Activated B cell treated with CpG ODN at 0.5 μM for 24 hours (primary cell): ENCODE results near the gene STUM. TPM values are rescaled to one million over a fixed set of nuclear protein-coding genes. Genes with fewer than 3 reads are reported as not detected.

Experiments used
- ATAC-seq: fragments of 200-7000 bp; cut with Tn5 transposase; one replicate; pipeline ENCODE4 v1.10.0; 2021; ENCODE audit warnings: low read depth, mild to moderate bottlenecking, moderate library complexity
- CTCF ChIA-PET: fragments of 350-600 bp; sonication (Branson Sonifier 250); formaldehyde crosslinking; loops from one replicate; lab custom pipeline; 2021; ENCODE audit warnings: antibody characterized with exemption; lab: Charles Lee
- POLR2A ChIA-PET: fragments of 350-600 bp; sonication (Branson Sonifier 250); formaldehyde crosslinking; loops from one replicate; lab custom pipeline; 2021; ENCODE audit warnings: antibody characterized with exemption; lab: Charles Lee
- DNase-seq: peaks from one replicate; pipeline ENCODE4 v3.0.0; 2022
- H3K27ac Mint-ChIP-seq: one replicate; pipeline ENCODE4 v1.8.0; 2020; ENCODE audit warnings: mixed read lengths
- H3K27me3 Mint-ChIP-seq: one replicate; pipeline ENCODE4 v1.8.0; 2021; ENCODE audit warnings: mixed read lengths
- H3K36me3 Mint-ChIP-seq: one replicate; pipeline ENCODE4 v1.8.0; 2021; ENCODE audit warnings: low read depth, mixed read lengths
- H3K4me1 Mint-ChIP-seq: one replicate; pipeline ENCODE4 v1.8.0; 2021; ENCODE audit warnings: mixed read lengths
- H3K4me3 Mint-ChIP-seq: one replicate; pipeline ENCODE4 v1.8.0; 2020; ENCODE audit warnings: mild to moderate bottlenecking, mixed read lengths
- H3K9me3 Mint-ChIP-seq: one replicate; pipeline ENCODE4 v1.8.0; 2020; ENCODE audit warnings: mixed read lengths
- intact Hi-C: fragments of 100-400 bp; cut with micrococcal nuclease; formaldehyde crosslinking; loops from one replicate; pipeline ENCODE4 v1.15.1; 2024
- total RNA-seq: library from RNA; stranded (reverse); gene quantifications from 2 replicates; pipeline ENCODE4 v1.2.3, GENCODE V29; 2022
- TF ChIP-seq, protein P1 (sequence below): fragments of 200-600 bp; IDR thresholded peaks from one replicate; pipeline ENCODE4 v1.8.0; 2022; ENCODE audit warnings: antibody characterized with exemption, mild to moderate bottlenecking

The STUM gene
- total RNA-seq, 1 donor from 2014 or later: 0.33 TPM

DNA sequence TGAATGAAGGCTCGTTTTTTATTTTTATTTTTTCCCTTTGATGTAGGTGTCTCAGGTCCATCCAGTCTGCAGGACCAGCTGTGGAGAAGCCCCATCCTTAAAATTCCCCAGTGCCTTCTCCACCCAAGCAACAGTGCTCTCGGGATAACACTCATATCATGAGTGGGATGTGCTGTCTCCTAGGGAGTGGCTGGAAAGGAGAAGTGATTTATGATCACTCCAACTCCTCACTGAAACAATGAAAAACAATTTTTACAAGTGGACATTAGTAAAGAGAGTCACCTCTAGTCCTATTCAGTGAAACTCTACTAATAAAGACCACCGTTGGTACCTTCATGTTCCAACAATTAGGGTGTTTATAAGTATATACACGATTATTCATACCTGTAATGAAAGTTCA is 3.5 kb downstream of the STUM start:
- Mint-ChIP-seq H3K27ac (no peak overlapping the region), H3K4me3 (no peak overlapping the region), H3K36me3 (no peaks in the 10 kb centered on the region), H3K4me1 (peaks cover 21% of the 10 kb centered on the region), H3K9me3 (no peaks in the 10 kb centered on the region), H3K27me3 (peaks cover 19% of the 10 kb centered on the region)
- POLR2A ChIA-PET: no interaction called here
- DNase-seq (no peak), ATAC-seq (no peak)
- TF ChIP-seq, protein P1, sequence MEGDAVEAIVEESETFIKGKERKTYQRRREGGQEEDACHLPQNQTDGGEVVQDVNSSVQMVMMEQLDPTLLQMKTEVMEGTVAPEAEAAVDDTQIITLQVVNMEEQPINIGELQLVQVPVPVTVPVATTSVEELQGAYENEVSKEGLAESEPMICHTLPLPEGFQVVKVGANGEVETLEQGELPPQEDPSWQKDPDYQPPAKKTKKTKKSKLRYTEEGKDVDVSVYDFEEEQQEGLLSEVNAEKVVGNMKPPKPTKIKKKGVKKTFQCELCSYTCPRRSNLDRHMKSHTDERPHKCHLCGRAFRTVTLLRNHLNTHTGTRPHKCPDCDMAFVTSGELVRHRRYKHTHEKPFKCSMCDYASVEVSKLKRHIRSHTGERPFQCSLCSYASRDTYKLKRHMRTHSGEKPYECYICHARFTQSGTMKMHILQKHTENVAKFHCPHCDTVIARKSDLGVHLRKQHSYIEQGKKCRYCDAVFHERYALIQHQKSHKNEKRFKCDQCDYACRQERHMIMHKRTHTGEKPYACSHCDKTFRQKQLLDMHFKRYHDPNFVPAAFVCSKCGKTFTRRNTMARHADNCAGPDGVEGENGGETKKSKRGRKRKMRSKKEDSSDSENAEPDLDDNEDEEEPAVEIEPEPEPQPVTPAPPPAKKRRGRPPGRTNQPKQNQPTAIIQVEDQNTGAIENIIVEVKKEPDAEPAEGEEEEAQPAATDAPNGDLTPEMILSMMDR: no peak
- CTCF ChIA-PET: interaction anchor here (1.3 kb wide), 1 partner anchor 18 kb away, joined by 3 read pairs; no protein-coding TSS in a partner anchor
- intact Hi-C loops: no loop called here

DNA sequence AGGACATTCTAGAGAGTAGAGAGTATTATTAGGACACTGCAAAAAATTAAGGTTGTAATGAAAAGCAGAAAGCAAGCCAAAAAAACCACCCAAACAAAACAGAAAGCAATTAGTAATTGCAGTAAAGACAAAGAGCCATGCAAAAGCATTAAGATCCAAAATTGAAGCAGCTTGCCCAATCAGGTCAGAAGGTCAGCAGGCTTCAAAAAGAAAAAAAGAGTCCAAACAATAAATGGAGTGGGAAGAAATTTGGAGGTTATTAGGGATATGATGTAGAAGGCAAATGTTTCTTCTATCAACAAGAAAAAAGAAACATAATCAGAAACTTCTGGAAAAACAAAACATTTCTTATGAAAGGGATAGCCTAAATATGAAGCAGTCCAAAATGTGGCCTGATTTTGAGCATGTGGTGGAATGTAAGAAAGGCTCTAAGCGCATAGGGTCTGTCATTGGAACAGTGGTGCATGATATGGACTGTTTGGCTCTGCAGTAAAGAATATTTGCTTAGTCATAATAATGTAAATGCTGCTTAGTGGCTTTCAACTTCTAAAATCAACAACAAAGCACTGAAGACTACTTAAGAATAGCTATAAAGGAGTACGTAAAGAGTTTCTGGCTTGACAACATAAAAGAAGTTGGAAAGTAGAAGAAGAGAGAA is 4.8 kb downstream of the STUM start:
- no peaks in the 10 kb centered on the region for H3K36me3 Mint-ChIP-seq
- ChIA-PET POLR2A (no interaction called here), CTCF (no interaction called here)
- no peak overlapping the region for H3K4me3 Mint-ChIP-seq
- intact Hi-C loops: no loop called here
- peaks cover 19% of the 10 kb centered on the region for H3K27me3 Mint-ChIP-seq
- H3K9me3 Mint-ChIP-seq: no peaks in the 10 kb centered on the region
- no peak overlapping the region for H3K27ac Mint-ChIP-seq
- H3K4me1 Mint-ChIP-seq: peaks cover 15% of the 10 kb centered on the region
- TF ChIP-seq, protein P1: no peak
- ATAC-seq (no peak), DNase-seq (no peak)

DNA sequence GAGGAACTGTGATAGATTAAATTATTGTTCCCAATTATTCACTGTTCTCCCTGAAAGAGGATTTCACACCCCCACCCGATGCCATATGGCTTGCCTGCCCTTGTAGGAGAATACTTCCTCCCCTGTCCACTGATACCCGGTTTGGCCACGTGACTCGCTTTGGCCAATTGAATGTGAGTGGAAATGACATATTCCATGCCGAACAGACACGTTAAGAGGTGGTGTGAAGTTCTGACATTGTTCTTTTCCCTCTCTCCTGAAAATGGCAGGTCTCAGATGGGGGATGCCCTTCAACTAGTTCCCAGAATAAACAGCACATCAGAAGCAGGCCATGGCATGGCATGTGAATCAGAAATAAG is 5.3 kb downstream of the STUM start:
- ATAC-seq (no peak), DNase-seq (no peak)
- Mint-ChIP-seq H3K27me3 (peaks cover 19% of the 10 kb centered on the region), H3K4me3 (no peak overlapping the region), H3K27ac (no peak overlapping the region), H3K36me3 (no peaks in the 10 kb centered on the region), H3K4me1 (peaks cover 15% of the 10 kb centered on the region), H3K9me3 (no peaks in the 10 kb centered on the region)
- TF ChIP-seq, protein P1: no peak
- ChIA-PET CTCF (no interaction called here), POLR2A (no interaction called here)
- intact Hi-C loops: no loop called here

GRCh38 chr1:226555092-226555491 is 6.5 kb downstream of the STUM start:
- no peak for ATAC-seq
- H3K9me3 Mint-ChIP-seq: no peaks in the 10 kb centered on the region
- CTCF ChIA-PET: interaction anchor here (2.9 kb wide), 1 partner anchor 8 kb away, joined by 7 read pairs; no protein-coding TSS in a partner anchor
- H3K27ac Mint-ChIP-seq: no peak overlapping the region
- POLR2A ChIA-PET: no interaction called here
- DNase-seq: no peak
- TF ChIP-seq, protein P1: no peak
- H3K27me3 Mint-ChIP-seq: peaks cover 14% of the 10 kb centered on the region
- peaks cover 6% of the 10 kb centered on the region for H3K4me1 Mint-ChIP-seq
- H3K36me3 Mint-ChIP-seq: no peaks in the 10 kb centered on the region
- intact Hi-C loops: no loop called here
- H3K4me3 Mint-ChIP-seq: no peak overlapping the region

GRCh38 chr1:226557424-226557823 is 8.9 kb downstream of the STUM start:
- TF ChIP-seq, protein P1: no peak
- ChIA-PET CTCF (interaction anchor here (2.9 kb wide), 1 partner anchor 10 kb away, joined by 7 read pairs; no protein-coding TSS in a partner anchor), POLR2A (no interaction called here)
- DNase-seq: no peak
- no peaks in the 10 kb centered on the region for H3K36me3 Mint-ChIP-seq
- H3K27ac Mint-ChIP-seq: no peak overlapping the region
- no peaks in the 10 kb centered on the region for H3K4me1 Mint-ChIP-seq
- H3K4me3 Mint-ChIP-seq: no peak overlapping the region
- peaks cover 9% of the 10 kb centered on the region for H3K27me3 Mint-ChIP-seq
- no peaks in the 10 kb centered on the region for H3K9me3 Mint-ChIP-seq
- intact Hi-C loops: no loop called here
- ATAC-seq: no peak
